CD4-positive, alpha-beta T cell treated with Interleukin-6 for 4 hours (primary cell): ENCODE measurements around the gene RAB36.

ENCODE experiments used
- DNase-seq: peaks from one replicate; pipeline ENCODE4 v3.0.0-alpha.2; 2020; ENCODE audit warnings: mixed read lengths

Gene RAB36

GRCh38 chr22:23161029-23161428, 15.8 kb downstream of the RAB36 start:
- DNase-seq: no peak

- no peak for DNase-seq
Measured at GRCh38 chr22:23161574-23161973, 16.3 kb downstream of the RAB36 start.

- no peak for DNase-seq
Measured at GRCh38 chr22:23163665-23164064, 18.4 kb downstream of the RAB36 start.

- DNase-seq: no peak
Measured at GRCh38 chr22:23164091-23164490, 18.8 kb downstream of the RAB36 start.

- no peak for DNase-seq
Measured at GRCh38 chr22:23166042-23166831, 21.0 kb downstream of the RAB36 start.

GRCh38 chr22:23166841-23167616, 21.8 kb downstream of the RAB36 start:
- no peak for DNase-seq

- DNase-seq: no peak
Measured at GRCh38 chr22:23168391-23169042, 23.2 kb downstream of the RAB36 start.

GRCh38 chr22:23169043-23169406, 23.7 kb downstream of the RAB36 start:
- DNase-seq: no peak

- DNase-seq: no peak
Measured at GRCh38 chr22:23175817-23176644, 30.8 kb downstream of the RAB36 start.

GRCh38 chr22:23176645-23177027, 31.4 kb downstream of the RAB36 start:
- DNase-seq: no peak

- DNase-seq: no peak
Measured at GRCh38 chr22:23177197-23177596, 31.9 kb downstream of the RAB36 start.

- DNase-seq: peak; percentile 74
Measured at GRCh38 chr22:23178512-23179254, 33.4 kb downstream of the RAB36 start.

- no peak for DNase-seq
Measured at GRCh38 chr22:23179381-23180299, 34.4 kb downstream of the RAB36 start.

- DNase-seq: peak; percentile 77
Measured at GRCh38 chr22:23180301-23180892, 35.1 kb downstream of the RAB36 start, which contains the start of gene BCR. Gene BCR (plus strand): TSS chr22:23180509. CDS start chr22:23180961, 452 bp downstream.

GRCh38 chr22:23180893-23181720, 35.8 kb downstream of the RAB36 start:
- peak; percentile 46 for DNase-seq

GRCh38 chr22:23181721-23182308, 36.5 kb downstream of the RAB36 start:
- peak; percentile 17 for DNase-seq

GRCh38 chr22:23182309-23183060, 37.2 kb downstream of the RAB36 start:
- DNase-seq: peak; percentile 48

- DNase-seq: no peak
Measured at GRCh38 chr22:23183061-23183698, 37.9 kb downstream of the RAB36 start.
